Mammary microvascular endothelial cell (primary cell): ENCODE data around the gene ARL14EP. TPM values are rescaled to one million over a fixed set of nuclear protein-coding genes. Genes with fewer than 3 reads are reported as not detected.

Source experiments
- total RNA-seq: library from RNA; depleted of rRNA; stranded (reverse); fragments of >200 nt; gene quantifications from 2 replicates; pipeline ENCODE4 v1.2.3, GENCODE V29; 2015

Gene ARL14EP
- 13.9 and 15.9 TPM in 2 replicates for total RNA-seq

DNA sequence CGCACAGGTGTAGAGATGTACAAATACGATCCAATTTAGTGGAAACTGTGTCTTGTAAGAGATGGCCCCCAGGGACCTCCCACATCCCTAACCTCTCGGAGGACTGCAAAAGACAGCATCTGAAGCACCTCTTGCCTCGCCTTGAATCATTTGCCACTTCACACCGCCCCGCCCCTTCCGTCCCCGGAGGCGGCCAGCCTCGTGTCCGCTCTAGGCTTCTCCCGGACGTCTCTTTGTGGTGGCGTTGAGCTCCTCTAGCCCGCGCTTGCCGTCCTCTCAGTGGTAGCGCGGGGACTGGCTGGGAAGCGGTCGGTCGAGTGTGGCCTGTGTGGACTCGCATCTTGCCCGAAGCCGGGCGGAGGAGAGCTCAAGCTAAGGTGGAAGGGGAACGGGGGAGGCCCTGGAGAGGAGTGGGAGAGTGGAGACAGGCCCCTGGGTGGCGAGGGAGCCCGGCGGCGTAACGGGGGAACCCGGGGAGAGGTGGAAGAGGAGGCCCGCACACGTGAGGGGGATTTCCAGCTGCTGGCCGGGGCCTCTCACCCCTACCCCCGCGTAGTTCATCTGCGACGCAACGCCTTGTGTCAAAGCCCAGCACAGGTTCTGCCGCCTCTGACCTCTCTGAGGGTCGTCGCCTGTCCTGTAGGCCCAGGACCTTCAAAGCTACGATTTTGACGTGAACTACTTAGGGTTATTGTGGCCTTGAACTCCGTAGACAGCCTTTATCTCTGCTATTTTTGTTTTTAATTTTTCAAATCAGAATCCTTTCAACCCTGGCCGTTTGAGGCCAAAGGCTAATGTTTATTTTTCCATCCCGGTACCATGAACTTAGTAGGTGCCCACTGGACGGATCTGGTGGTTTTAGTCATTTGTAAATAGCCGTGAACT lies at the start of gene ARL14EP:
Gene ARL14EP, plus strand, starts transcription at position 279 of the 885 bp plus-strand sequence. CDS start 7,845 bp downstream, outside the sequence.

Other genes with a start within 250 kb of the ARL14EP start
- not detected in 2 replicates for gene FSHB, start 92.1 kb upstream of the ARL14EP start, total RNA-seq